Progenitor cell of endocrine pancreas (in vitro differentiated cells): ENCODE results near the gene PCBP2. TPM values are rescaled to one million over a fixed set of nuclear protein-coding genes. Genes with fewer than 3 reads are reported as not detected.
"Not testable (repeated sequence)": the region's sequence is repeated elsewhere in the genome, so short reads cannot be mapped to it uniquely, and the experiment has no call there.

Experiments
- DNase-seq: peaks from one replicate; pipeline ENCODE4 v3.0.0; 2021; ENCODE audit warnings: low spot score; ENCODE audit not compliant: unreplicated experiment
- H3K27ac Mint-ChIP-seq: 2 replicates; pipeline ENCODE4 v1.8.0; 2021; ENCODE audit warnings: mild to moderate bottlenecking, moderate library complexity, mixed read lengths
- H3K27me3 Mint-ChIP-seq: 2 replicates; pipeline ENCODE4 v1.8.0; 2021; ENCODE audit warnings: mixed read lengths
- H3K36me3 Mint-ChIP-seq: 2 replicates; pipeline ENCODE4 v1.8.0; 2022; ENCODE audit warnings: mixed read lengths; ENCODE audit not compliant: insufficient read depth
- H3K4me1 Mint-ChIP-seq: 2 replicates; pipeline ENCODE4 v1.8.0; 2021; ENCODE audit warnings: low read depth, mixed read lengths
- H3K4me3 Mint-ChIP-seq: 2 replicates; pipeline ENCODE4 v1.8.0; 2021; ENCODE audit warnings: low read depth, mild to moderate bottlenecking, moderate library complexity, mixed read lengths
- H3K9me3 Mint-ChIP-seq: 2 replicates; pipeline ENCODE4 v1.8.0; 2021; ENCODE audit warnings: low read depth, mixed read lengths
- CTCF ChIP-seq: fragments of 200-600 bp; sonication (generic); IDR thresholded peaks from one replicate; pipeline ENCODE4 v1.5.0; 2021; ENCODE audit warnings: antibody characterized with exemption, mild to moderate bottlenecking; ENCODE audit not compliant: unreplicated experiment
- total RNA-seq: library from RNA; stranded (reverse); gene quantifications from 2 replicates; pipeline ENCODE4 v1.2.1, GENCODE V29; 2021

The PCBP2 gene
- total RNA-seq, 1 donor from 2014 or later = 1,400 TPM

- Mint-ChIP-seq H3K9me3 (no peaks in the 10 kb centered on the region), H3K4me3 (no peak overlapping the region), H3K27me3 (no peaks in the 10 kb centered on the region), H3K4me1 (peaks cover 19% of the 10 kb centered on the region), H3K36me3 (peaks cover 8% of the 10 kb centered on the region), H3K27ac (no peak overlapping the region)
- TF ChIP-seq CTCF = no peak
- no peak for DNase-seq
These were observed 20.7 kb upstream of the PCBP2 start for GRCh38 chr12:53431187-53431586.

GRCh38 chr12:53435326-53435725 lies 16.6 kb upstream of the PCBP2 start:
- not testable (repeated sequence) for H3K36me3 Mint-ChIP-seq, H3K9me3 Mint-ChIP-seq, DNase-seq, H3K27ac Mint-ChIP-seq, H3K27me3 Mint-ChIP-seq, H3K4me1 Mint-ChIP-seq, H3K4me3 Mint-ChIP-seq

DNA sequence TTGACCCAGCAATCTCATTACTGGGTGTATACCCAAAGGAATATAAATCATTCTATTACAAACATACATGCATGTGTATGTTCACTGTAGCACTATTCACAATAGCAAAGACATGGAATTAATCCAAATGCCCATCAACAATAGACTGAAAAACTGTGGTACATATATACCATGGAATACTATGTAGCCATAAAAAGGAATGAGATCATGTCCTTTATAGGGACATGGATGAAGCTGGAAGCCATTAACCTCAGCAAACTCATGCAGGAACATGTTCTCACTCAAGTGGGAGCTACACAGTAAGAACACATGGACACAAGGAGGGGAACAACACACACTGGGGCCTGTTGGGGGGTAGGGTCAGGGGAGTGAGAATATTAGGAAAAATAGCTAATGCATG lies 12.3 kb upstream of the PCBP2 start:
- not testable (repeated sequence) for H3K27me3 Mint-ChIP-seq, H3K36me3 Mint-ChIP-seq, H3K4me3 Mint-ChIP-seq, H3K9me3 Mint-ChIP-seq, DNase-seq
- peaks cover 23% of the 10 kb centered on the region for H3K4me1 Mint-ChIP-seq
- peak overlapping the region; percentile 59 for H3K27ac Mint-ChIP-seq

DNA sequence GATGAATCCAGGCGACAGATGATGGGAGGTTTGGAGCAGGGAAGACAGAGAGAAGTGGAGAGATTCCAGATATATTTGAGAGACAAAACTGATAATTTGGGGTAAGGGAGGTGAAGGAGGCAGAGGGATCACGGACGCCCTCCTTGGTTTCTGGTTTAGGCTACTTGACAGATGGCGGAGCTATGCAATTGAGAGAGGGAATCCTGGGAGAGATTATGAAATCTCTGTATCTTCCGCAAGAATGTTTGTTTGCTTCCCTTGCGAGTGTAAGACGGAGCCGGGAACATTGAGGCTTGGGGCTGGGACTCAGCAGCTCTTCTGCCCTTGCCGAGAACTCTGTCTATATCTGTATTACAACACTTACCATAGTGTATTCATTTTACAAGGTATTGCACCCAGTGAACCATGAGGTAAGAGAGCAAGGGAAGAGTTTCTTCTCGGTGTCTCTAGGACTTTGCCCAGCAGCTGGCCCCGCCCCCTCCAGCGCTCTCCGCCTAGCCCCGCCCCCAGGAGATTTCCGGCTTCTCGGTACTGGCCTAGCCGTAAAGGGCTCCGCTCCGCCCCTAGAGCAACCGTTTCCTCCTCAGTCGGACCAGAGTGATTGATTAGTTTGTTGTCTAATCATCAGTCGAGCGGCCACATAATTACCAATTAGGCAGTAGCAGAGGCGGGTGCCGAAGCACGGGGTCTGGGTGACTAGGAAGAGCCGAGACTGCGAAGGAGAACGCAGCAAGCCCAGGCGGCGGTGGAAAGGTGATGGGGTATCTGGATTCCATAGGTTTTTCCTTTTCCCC lies 10.7 kb upstream of the PCBP2 start, which contains the start of gene PRR13:
PRR13 (plus strand) TSS at position 695 of the 794 bp plus-strand sequence. CDS start 981 bp downstream, outside the sequence.
- H3K9me3 Mint-ChIP-seq = no peaks in the 10 kb centered on the region
- peaks cover 5% of the 10 kb centered on the region for H3K36me3 Mint-ChIP-seq
- DNase-seq = peak; percentile 88
- TF ChIP-seq CTCF = no peak
- peak within 1 kb of the TSS; percentile 88 for H3K4me3 Mint-ChIP-seq
- H3K4me1 Mint-ChIP-seq = peaks cover 23% of the 10 kb centered on the region
- H3K27ac Mint-ChIP-seq = peak within 1 kb of the TSS; percentile 97
- H3K27me3 Mint-ChIP-seq = no peaks in the 10 kb centered on the region

DNA sequence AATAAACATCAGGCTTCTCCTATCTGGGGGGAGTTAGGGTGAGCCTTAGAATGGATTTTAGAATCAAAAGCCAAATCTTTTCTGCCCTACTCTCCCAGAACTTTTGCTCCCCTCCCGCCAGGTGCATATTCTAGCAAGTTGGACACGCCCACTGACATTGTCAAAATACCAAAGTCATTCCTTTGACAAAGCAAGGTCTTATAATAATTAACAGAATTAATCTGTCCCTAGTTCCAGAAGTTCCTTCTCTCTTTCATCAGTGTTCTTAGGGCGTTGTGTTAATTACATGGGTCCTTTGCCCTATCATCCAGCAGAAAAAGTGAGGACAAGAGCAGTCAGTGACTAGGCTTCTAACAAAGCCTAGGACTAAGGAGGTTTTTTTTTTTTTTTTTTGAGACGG lies 7.9 kb upstream of the PCBP2 start:
- no peaks in the 10 kb centered on the region for H3K9me3 Mint-ChIP-seq
- peaks cover 20% of the 10 kb centered on the region for H3K4me1 Mint-ChIP-seq
- H3K4me3 Mint-ChIP-seq = peak overlapping the region; percentile 57
- H3K27ac Mint-ChIP-seq = peak overlapping the region; percentile 91
- H3K36me3 Mint-ChIP-seq = peaks cover 11% of the 10 kb centered on the region
- no peak for TF ChIP-seq CTCF
- no peak for DNase-seq
- no peaks in the 10 kb centered on the region for H3K27me3 Mint-ChIP-seq

DNA sequence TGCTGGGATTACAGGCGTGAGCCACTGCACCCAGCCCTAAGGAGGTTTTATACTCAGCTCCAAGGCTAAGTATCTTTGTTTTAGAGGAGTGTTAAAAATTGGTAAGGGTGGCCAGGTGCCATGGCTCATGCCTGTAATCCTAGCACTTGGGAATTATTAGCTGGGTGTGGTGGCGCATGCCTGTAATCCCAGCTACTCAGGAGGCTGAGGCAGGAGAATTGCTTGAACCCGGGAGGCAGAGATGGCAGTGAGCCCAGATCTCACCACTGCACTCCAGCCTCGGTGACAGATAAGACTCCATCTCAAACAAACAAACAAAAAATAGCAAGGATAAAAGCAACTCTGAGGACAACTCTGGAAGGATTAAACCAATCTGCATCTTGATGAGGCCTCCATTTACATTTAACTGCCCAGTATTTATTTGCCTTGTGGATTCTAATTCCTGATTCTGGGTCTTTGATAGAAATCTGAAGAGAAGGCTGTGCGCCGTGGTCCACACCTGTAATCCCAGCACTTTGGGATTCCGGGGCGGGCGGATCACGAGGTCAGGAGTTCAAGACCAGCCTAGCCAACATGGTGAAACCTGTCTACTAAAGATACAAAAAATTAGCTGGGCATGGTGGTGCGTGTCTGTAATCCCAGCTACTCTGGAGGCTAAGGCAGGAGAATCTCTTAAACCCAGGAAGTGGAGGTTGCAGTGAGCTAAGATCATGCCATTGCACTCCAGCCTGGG lies 7.1 kb upstream of the PCBP2 start:
- Mint-ChIP-seq H3K4me1 (peaks cover 20% of the 10 kb centered on the region), H3K27ac (peak overlapping the region; percentile 49), H3K36me3 (peaks cover 11% of the 10 kb centered on the region)
- not testable (repeated sequence) for DNase-seq, H3K9me3 Mint-ChIP-seq, H3K27me3 Mint-ChIP-seq, H3K4me3 Mint-ChIP-seq
